Measurements from ENCODE around the gene ANKRD26.
"Not testable (repeated sequence)": the region's sequence is repeated elsewhere in the genome, so short reads cannot be mapped to it uniquely, and the experiment has no call there.

GRCh38 chr10:27045247-27045646 is 55.0 kb downstream of the ANKRD26 start:
- TF ChIP-seq CTCF (IDR thresholded peaks at IDR 0.05 in 8 of 11, conservative IDR thresholded peaks at IDR 0.05 in 3 of 11); POLR2AphosphoS5 (IDR thresholded peaks at IDR 0.05): not testable (repeated sequence)

Measured in spleen (tissue), 7 donors.